HEK293 (cell line): ENCODE measurements around the gene CIAO1.

Experiments
- MEIS1 ChIP-seq: sonication (generic); formaldehyde crosslinking; IDR thresholded peaks from 2 replicates; pipeline ENCODE4 v1.8.1; 2022; ENCODE audit warnings: missing genetic modification reagents, mild to moderate bottlenecking, borderline replicate concordance
- MYNN ChIP-seq: fragments of 450-650 bp; formaldehyde crosslinking; IDR thresholded peaks from 2 replicates; pipeline ENCODE4 v1.5.1; 2016; ENCODE audit warnings: missing biosample characterization, missing genetic modification characterization, borderline replicate concordance
- SALL2 ChIP-seq: fragments of 450-650 bp; formaldehyde crosslinking; IDR thresholded peaks from 2 replicates; pipeline ENCODE4 v1.5.0; 2017; ENCODE audit warnings: missing biosample characterization, mild to moderate bottlenecking, missing genetic modification characterization, borderline replicate concordance
- TCF7L2 ChIP-seq: IDR thresholded peaks from 2 replicates; pipeline ENCODE4 v1.6.1; 2011; ENCODE audit warnings: low read depth, mild to moderate bottlenecking, inconsistent platforms, low read length, moderate library complexity, borderline replicate concordance
- TRIM28 ChIP-seq: IDR thresholded peaks from 2 replicates; pipeline ENCODE4 v1.6.1; 2011; ENCODE audit warnings: low read length, control low read depth, borderline replicate concordance
- ZFP41 ChIP-seq: fragments of 450-650 bp; formaldehyde crosslinking; IDR thresholded peaks from 2 replicates; pipeline ENCODE4 v1.5.1; 2016; ENCODE audit warnings: missing biosample characterization, missing genetic modification characterization, borderline replicate concordance
- ZNF114 ChIP-seq: fragments of 450-650 bp; formaldehyde crosslinking; IDR thresholded peaks from 2 replicates; pipeline ENCODE4 v1.5.0; 2017; ENCODE audit warnings: missing biosample characterization, missing genetic modification characterization
- ZNF362 ChIP-seq: fragments of 450-650 bp; formaldehyde crosslinking; IDR thresholded peaks from 2 replicates; pipeline ENCODE4 v1.5.1; 2016; ENCODE audit warnings: missing biosample characterization, missing genetic modification characterization
- ZNF677 ChIP-seq: fragments of 450-650 bp; IDR thresholded peaks from 2 replicates; pipeline ENCODE4 v1.5.0; 2018; ENCODE audit warnings: missing biosample characterization, mild to moderate bottlenecking, missing genetic modification characterization, moderate library complexity
- ZNF776 ChIP-seq: fragments of 450-650 bp; formaldehyde crosslinking; IDR thresholded peaks from 2 replicates; pipeline ENCODE4 v1.5.0; 2017; ENCODE audit warnings: missing biosample characterization, missing genetic modification characterization, borderline replicate concordance
- ZNF792 ChIP-seq: fragments of 450-650 bp; formaldehyde crosslinking; IDR thresholded peaks from 2 replicates; pipeline ENCODE4 v1.5.1; 2016; ENCODE audit warnings: missing biosample characterization, missing genetic modification characterization
- ZSCAN16 ChIP-seq: fragments of 450-650 bp; formaldehyde crosslinking; IDR thresholded peaks from 2 replicates; pipeline ENCODE4 v1.5.1; 2016; ENCODE audit warnings: missing biosample characterization, missing genetic modification characterization
- TF ChIP-seq, protein P1 (sequence below): fragments of 450-650 bp; formaldehyde crosslinking; IDR thresholded peaks from 2 replicates; pipeline ENCODE4 v1.5.1; 2016; ENCODE audit warnings: missing biosample characterization, missing genetic modification characterization
- TF ChIP-seq, protein P2 (sequence below): fragments of 450-650 bp; formaldehyde crosslinking; IDR thresholded peaks from 2 replicates; pipeline ENCODE4 v1.5.1; 2016; ENCODE audit warnings: missing biosample characterization, missing genetic modification characterization, low read depth

DNA sequence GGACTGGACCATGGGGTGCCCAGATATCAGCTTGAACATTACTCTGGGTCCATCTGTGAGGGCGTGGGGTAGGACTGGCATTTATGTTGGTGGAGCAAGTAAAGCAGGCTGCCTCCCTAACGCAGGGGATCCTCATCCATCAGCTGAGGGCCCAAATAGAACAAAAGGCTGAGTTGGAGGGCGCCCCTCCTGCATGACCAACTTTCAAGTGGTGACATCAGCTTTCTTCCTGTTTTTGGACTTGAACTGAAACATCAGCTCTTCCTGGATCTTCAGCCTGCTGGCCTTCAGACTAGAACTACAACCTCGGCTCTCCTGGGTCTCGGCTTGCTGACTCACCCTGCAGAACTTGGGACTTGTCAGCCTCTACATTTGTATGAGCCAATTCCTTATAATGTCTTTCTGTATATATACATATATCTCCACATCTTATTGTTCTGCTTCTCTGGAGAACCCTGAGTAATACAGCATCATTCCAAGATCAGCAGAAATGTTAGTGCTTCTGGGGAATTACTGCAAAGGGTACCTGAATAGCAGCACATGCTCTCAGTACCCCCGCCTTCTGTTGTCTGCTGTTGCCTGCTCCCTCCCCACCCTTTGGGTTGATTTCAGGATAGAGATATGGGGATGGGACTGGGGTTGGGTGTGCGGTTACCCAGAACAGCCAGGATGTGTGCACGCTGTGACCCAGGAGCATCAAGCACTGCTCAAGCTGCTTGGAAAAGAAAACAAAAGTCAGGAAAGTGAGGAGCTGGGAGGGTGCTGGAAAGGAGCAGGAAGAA, 20.2 kb upstream of the CIAO1 start:
- TF ChIP-seq MYNN (tag by site-specific recombination) = no peak
- no peak for TF ChIP-seq ZNF677 (tag by site-specific recombination)
- TF ChIP-seq ZNF792 (tag by site-specific recombination) = no peak
- no peak for TF ChIP-seq ZNF362 (tag by site-specific recombination)
- TF ChIP-seq, protein P1, sequence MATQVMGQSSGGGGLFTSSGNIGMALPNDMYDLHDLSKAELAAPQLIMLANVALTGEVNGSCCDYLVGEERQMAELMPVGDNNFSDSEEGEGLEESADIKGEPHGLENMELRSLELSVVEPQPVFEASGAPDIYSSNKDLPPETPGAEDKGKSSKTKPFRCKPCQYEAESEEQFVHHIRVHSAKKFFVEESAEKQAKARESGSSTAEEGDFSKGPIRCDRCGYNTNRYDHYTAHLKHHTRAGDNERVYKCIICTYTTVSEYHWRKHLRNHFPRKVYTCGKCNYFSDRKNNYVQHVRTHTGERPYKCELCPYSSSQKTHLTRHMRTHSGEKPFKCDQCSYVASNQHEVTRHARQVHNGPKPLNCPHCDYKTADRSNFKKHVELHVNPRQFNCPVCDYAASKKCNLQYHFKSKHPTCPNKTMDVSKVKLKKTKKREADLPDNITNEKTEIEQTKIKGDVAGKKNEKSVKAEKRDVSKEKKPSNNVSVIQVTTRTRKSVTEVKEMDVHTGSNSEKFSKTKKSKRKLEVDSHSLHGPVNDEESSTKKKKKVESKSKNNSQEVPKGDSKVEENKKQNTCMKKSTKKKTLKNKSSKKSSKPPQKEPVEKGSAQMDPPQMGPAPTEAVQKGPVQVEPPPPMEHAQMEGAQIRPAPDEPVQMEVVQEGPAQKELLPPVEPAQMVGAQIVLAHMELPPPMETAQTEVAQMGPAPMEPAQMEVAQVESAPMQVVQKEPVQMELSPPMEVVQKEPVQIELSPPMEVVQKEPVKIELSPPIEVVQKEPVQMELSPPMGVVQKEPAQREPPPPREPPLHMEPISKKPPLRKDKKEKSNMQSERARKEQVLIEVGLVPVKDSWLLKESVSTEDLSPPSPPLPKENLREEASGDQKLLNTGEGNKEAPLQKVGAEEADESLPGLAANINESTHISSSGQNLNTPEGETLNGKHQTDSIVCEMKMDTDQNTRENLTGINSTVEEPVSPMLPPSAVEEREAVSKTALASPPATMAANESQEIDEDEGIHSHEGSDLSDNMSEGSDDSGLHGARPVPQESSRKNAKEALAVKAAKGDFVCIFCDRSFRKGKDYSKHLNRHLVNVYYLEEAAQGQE = no peak
- TF ChIP-seq ZSCAN16 (tag by site-specific recombination) = no peak
- no peak for TF ChIP-seq TRIM28
- TF ChIP-seq, protein P2, sequence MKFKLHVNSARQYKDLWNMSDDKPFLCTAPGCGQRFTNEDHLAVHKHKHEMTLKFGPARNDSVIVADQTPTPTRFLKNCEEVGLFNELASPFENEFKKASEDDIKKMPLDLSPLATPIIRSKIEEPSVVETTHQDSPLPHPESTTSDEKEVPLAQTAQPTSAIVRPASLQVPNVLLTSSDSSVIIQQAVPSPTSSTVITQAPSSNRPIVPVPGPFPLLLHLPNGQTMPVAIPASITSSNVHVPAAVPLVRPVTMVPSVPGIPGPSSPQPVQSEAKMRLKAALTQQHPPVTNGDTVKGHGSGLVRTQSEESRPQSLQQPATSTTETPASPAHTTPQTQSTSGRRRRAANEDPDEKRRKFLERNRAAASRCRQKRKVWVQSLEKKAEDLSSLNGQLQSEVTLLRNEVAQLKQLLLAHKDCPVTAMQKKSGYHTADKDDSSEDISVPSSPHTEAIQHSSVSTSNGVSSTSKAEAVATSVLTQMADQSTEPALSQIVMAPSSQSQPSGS (tag by site-specific recombination) = no peak
- no peak for TF ChIP-seq ZNF114 (tag by site-specific recombination)
- no peak for TF ChIP-seq ZNF776
- TF ChIP-seq SALL2 (tag by site-specific recombination) = no peak
- TF ChIP-seq ZFP41 (tag by site-specific recombination) = no peak
- no peak for TF ChIP-seq TCF7L2
- no peak for TF ChIP-seq MEIS1 (CRISPR knock-in tag)
